ENCODE results near the gene MRPS2. TPM values are rescaled to one million over a fixed set of nuclear protein-coding genes. Genes with fewer than 3 reads are reported as not detected.

MRPS2 gene
- total and polyA plus RNA-seq, 9 of the 15 experiments (the other 6 are each of a cell fraction or from before 2014, with no cell fraction given), result 8.0 to 167 (median 81.3) TPM

- TF ChIP-seq E2F6 (IDR thresholded peaks at IDR 0.05; ENCODE audit: borderline replicate concordance in 1 of 2, extremely low read depth in 1 of 2, insufficient read depth in 1 of 2, insufficient read length in 1 of 2, low read depth in 1 of 2, low read length in 1 of 2, poor library complexity in 1 of 2, severe bottlenecking in 1 of 2), result peak in 1 of 2 experiments; percentile 15
- no peak for TF ChIP-seq PCBP2 (IDR thresholded peaks at IDR 0.05; ENCODE audit: low read depth, low read length, poor library complexity, severe bottlenecking)
- no peak for TF ChIP-seq CSDE1 (IDR thresholded peaks at IDR 0.05)
- TF ChIP-seq BRD9 (IDR thresholded peaks at IDR 0.05; ENCODE audit: low read depth, partially characterized antibody), result peak; percentile 19
- TF ChIP-seq PCBP1 (IDR thresholded peaks at IDR 0.05; ENCODE audit: low read depth, low read length, poor library complexity, severe bottlenecking), result peak; percentile 11
- TF ChIP-seq ZFX (CRISPR knock-in tag; IDR thresholded peaks at IDR 0.05), result peak; percentile 57
- peak; percentile 48 to 66; a peak in 2 of 4 replicates for TF ChIP-seq MAZ (CRISPR knock-in tag; conservative IDR thresholded peaks at IDR 0.05 in 1 of 2, IDR thresholded peaks at IDR 0.05 in 1 of 2)
- no peak for TF ChIP-seq TEAD4 (IDR thresholded peaks at IDR 0.05; ENCODE audit: low read length)
- TF ChIP-seq TEAD4 (CRISPR knock-in tag; IDR thresholded peaks at IDR 0.05; ENCODE audit: borderline replicate concordance), result no peak
- peak; percentile 28 for TF ChIP-seq RBBP5 (IDR thresholded peaks at IDR 0.05; ENCODE audit: borderline replicate concordance, insufficient read depth, low read length, poor library complexity, severe bottlenecking)
- peak in 1 of 2 experiments; percentile 26; a peak in 2 of 4 replicates for TF ChIP-seq NRF1 (conservative IDR thresholded peaks at IDR 0.05 in 1 of 2, IDR thresholded peaks at IDR 0.05 in 1 of 2)
- no peak for TF ChIP-seq ZBTB8A (IDR thresholded peaks at IDR 0.05; ENCODE audit: partially characterized antibody)
- peak; percentile 49; the same call in 1 of the 2 replicates for TF ChIP-seq CTBP1 (IDR thresholded peaks at IDR 0.05; ENCODE audit: borderline replicate concordance)
- TF ChIP-seq UBTF (IDR thresholded peaks at IDR 0.05; ENCODE audit: borderline replicate concordance in 1 of 2, low read depth in 2 of 2, low read length in 2 of 2), result peak; percentile 21 to 41; a peak in 1 of 4 replicates
- TF ChIP-seq GATAD2B (IDR thresholded peaks at IDR 0.05; ENCODE audit: borderline replicate concordance), result peak; percentile 42; the same call in 1 of the 2 replicates
- peak; percentile 42; the same call in 1 of the 2 replicates for TF ChIP-seq PHF8 (IDR thresholded peaks at IDR 0.05; ENCODE audit: borderline replicate concordance, low read length)
- no peak for TF ChIP-seq RFX7 (CRISPR knock-in tag; IDR thresholded peaks at IDR 0.05)
- TF ChIP-seq CCNT2 (IDR thresholded peaks at IDR 0.05; ENCODE audit: borderline replicate concordance, extremely low read depth, insufficient read length, low read depth, low read length), result peak; percentile 32
- 0 out of 2 replicates have a peak, but pooled peaks have one; percentile 46 for TF ChIP-seq MTA3 (IDR thresholded peaks at IDR 0.05; ENCODE audit: borderline replicate concordance)
- TF ChIP-seq FOSL1 (tag; conservative IDR thresholded peaks at IDR 0.05), result no peak
- no peak for TF ChIP-seq JUND (IDR thresholded peaks at IDR 0.05; ENCODE audit: borderline replicate concordance, low read depth, low read length)
- TF ChIP-seq JUND (tag; IDR thresholded peaks at IDR 0.05; ENCODE audit: borderline replicate concordance, low read depth, low read length), result no peak
Observed at GRCh38 chr9:135480071-135480939, 20.2 kb upstream of the MRPS2 start (continued).
